Measurements from ENCODE around the gene CERS1. TPM values are rescaled to one million over a fixed set of nuclear protein-coding genes. Genes with fewer than 3 reads are reported as not detected.

The CERS1 gene
- total and polyA plus RNA-seq, 2 donors (not counting 3 experiments of a cell fraction or from before 2014, with no cell fraction given): 4.0 to 8.5 TPM

DNA sequence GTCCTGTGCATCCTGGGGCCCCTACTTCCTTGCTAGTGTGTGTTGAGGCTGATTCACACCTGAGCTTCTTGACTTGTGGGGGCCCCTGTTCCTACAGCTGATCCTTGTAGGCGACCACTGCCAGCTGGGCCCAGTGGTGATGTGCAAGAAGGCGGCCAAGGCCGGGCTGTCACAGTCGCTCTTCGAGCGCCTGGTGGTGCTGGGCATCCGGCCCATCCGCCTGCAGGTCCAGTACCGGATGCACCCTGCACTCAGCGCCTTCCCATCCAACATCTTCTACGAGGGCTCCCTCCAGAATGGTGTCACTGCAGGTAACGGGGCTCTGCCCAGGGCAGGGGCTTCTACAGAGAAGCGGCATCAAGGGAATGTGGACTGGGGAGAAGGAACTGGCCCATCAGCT, 38.7 kb downstream of the CERS1 start:
- intact Hi-C loops (cut with micrococcal nuclease): no loop called here
- H3K27ac ChIP-seq (ENCODE audit: insufficient read depth, low read depth, low read length): no peak overlapping the region
- TF ChIP-seq POLR2A (IDR thresholded peaks at IDR 0.05; ENCODE audit: low read depth, low read length) (no peak), GATA2 (IDR thresholded peaks at IDR 0.05; ENCODE audit: insufficient read depth, insufficient read length, low read depth, low read length) (no peak), EZH2 (IDR thresholded peaks at IDR 0.05; ENCODE audit: borderline replicate concordance, low read depth, low read length, severe bottlenecking) (no peak), MYC (IDR thresholded peaks at IDR 0.05; ENCODE audit: low read depth, low read length) (no peak), FOS (IDR thresholded peaks at IDR 0.05; ENCODE audit: borderline replicate concordance, insufficient read depth, low read length) (no peak), POLR2AphosphoS5 (IDR thresholded peaks at IDR 0.05; ENCODE audit: insufficient read depth, low read depth, low read length) (no peak), JUN (IDR thresholded peaks at IDR 0.05; ENCODE audit: borderline replicate concordance, insufficient read depth, insufficient read length, low read depth) (no peak)
- TF ChIP-seq, protein P1, sequence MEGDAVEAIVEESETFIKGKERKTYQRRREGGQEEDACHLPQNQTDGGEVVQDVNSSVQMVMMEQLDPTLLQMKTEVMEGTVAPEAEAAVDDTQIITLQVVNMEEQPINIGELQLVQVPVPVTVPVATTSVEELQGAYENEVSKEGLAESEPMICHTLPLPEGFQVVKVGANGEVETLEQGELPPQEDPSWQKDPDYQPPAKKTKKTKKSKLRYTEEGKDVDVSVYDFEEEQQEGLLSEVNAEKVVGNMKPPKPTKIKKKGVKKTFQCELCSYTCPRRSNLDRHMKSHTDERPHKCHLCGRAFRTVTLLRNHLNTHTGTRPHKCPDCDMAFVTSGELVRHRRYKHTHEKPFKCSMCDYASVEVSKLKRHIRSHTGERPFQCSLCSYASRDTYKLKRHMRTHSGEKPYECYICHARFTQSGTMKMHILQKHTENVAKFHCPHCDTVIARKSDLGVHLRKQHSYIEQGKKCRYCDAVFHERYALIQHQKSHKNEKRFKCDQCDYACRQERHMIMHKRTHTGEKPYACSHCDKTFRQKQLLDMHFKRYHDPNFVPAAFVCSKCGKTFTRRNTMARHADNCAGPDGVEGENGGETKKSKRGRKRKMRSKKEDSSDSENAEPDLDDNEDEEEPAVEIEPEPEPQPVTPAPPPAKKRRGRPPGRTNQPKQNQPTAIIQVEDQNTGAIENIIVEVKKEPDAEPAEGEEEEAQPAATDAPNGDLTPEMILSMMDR (IDR thresholded peaks at IDR 0.05; ENCODE audit: extremely low read depth in 1 of 2, insufficient read depth in 1 of 2, low read depth in 1 of 2, low read length in 2 of 2): no peak
- TF ChIP-seq, protein P2, sequence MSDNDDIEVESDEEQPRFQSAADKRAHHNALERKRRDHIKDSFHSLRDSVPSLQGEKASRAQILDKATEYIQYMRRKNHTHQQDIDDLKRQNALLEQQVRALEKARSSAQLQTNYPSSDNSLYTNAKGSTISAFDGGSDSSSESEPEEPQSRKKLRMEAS (IDR thresholded peaks at IDR 0.05; ENCODE audit: insufficient read depth, insufficient read length): no peak
- no peaks in the 10 kb centered on the region for H3K79me2 ChIP-seq (ENCODE audit: control insufficient read depth, insufficient read depth, low read length)
- no peak overlapping the region for H2AFZ ChIP-seq (ENCODE audit: low read depth, low read length)
- H3K4me3 ChIP-seq (replicated peaks in 1 of 3; ENCODE audit: insufficient read depth in 1 of 3, low read depth in 1 of 3, low read length in 3 of 3): no peak overlapping the region
- DNase-seq (ENCODE audit: low read depth, low spot score) (no peak), FAIRE-seq (no peak)
- H3K4me1 ChIP-seq (ENCODE audit: control insufficient read depth, extremely low read depth, insufficient read depth, low read length): peaks cover 11% of the 10 kb centered on the region
- H3K9me3 ChIP-seq (replicated peaks; ENCODE audit: control insufficient read depth, insufficient read depth, low read length): no peaks in the 10 kb centered on the region
- peaks cover 33 to 76% of the 10 kb centered on the region in 2 experiments for H3K36me3 ChIP-seq (ENCODE audit: control insufficient read depth in 2 of 2, extremely low read depth in 1 of 2, insufficient read depth in 2 of 2, low read length in 2 of 2)
- no peak overlapping the region for H3K4me2 ChIP-seq (ENCODE audit: insufficient read depth, low read length)
- no peak overlapping the region for H3K9ac ChIP-seq (replicated peaks; ENCODE audit: extremely low read depth, insufficient read depth, low read length)
- POLR2A ChIA-PET: no interaction called here
- CTCF ChIA-PET: interaction anchor here (1.1 to 1.9 kb wide), 5 partner anchors 9 to 25 kb away, joined by 3 to 11 read pairs (median 3); partner anchors contain the start of gene UPF1
- dilution Hi-C loops (cut with MboI; ENCODE audit: extremely low pct_ligation_motif_present, low sequenced_read_pairs): no loop called here
- no TSS peak for BruUV-seq (replicated peaks)
- H3K27me3 ChIP-seq (ENCODE audit: control insufficient read depth in 2 of 2, insufficient read depth in 2 of 2, low read length in 2 of 2): no peaks in the 10 kb centered on the region
- H3K9me1 ChIP-seq (replicated peaks; ENCODE audit: control insufficient read depth, extremely low read depth, insufficient read depth, low read length): no peaks in the 10 kb centered on the region
- no peaks in the 10 kb centered on the region for H4K20me1 ChIP-seq (replicated peaks; ENCODE audit: control insufficient read depth, extremely low read depth, insufficient read depth, low read length)

All from endothelial cell of umbilical vein (primary cell).